Neural cell (in vitro differentiated cells): ENCODE data around the gene VGF.

Experiments
- EP300 ChIP-seq: fragments of 450-650 bp; conservative IDR thresholded peaks from 2 replicates; pipeline ENCODE4 v1.6.1; 2014; ENCODE audit warnings: antibody characterized with exemption, mild to moderate bottlenecking, moderate library complexity; ENCODE audit not compliant: poor library complexity, severe bottlenecking
- EZH2 ChIP-seq: fragments of 200-600, 300-800 bp; shearing (Covaris generic), sonication (generic); IDR thresholded peaks from 2 replicates; pipeline ENCODE4 v1.6.1; 2014; ENCODE audit warnings: antibody characterized with exemption, low read length, borderline replicate concordance, mild to moderate bottlenecking; ENCODE audit not compliant: insufficient read depth, poor library complexity, severe bottlenecking
- MXI1 ChIP-seq: fragments of 450-650 bp; conservative IDR thresholded peaks from 2 replicates; pipeline ENCODE4 v1.6.1; 2014; ENCODE audit warnings: antibody characterized with exemption, mild to moderate bottlenecking; ENCODE audit not compliant: poor library complexity, severe bottlenecking
- POLR2AphosphoS5 ChIP-seq: IDR thresholded peaks from 2 replicates; pipeline ENCODE4 v1.6.1; 2012
- RAD21 ChIP-seq: fragments of 450-650 bp; conservative IDR thresholded peaks from 2 replicates; pipeline ENCODE4 v1.6.1; 2014; ENCODE audit warnings: antibody characterized with exemption, mild to moderate bottlenecking, moderate library complexity
- TAF1 ChIP-seq: IDR thresholded peaks from 2 replicates; pipeline ENCODE4 v1.6.1; 2012; ENCODE audit warnings: low read depth
- TF ChIP-seq, protein P1 (sequence below): fragments of 450-650 bp; IDR thresholded peaks from 2 replicates; pipeline ENCODE4 v1.5.1; 2014; ENCODE audit warnings: antibody characterized with exemption, mild to moderate bottlenecking, moderate library complexity; ENCODE audit not compliant: poor library complexity, severe bottlenecking
- TF ChIP-seq, protein P2 (sequence below): IDR thresholded peaks from 2 replicates; pipeline ENCODE4 v1.6.1; 2012; ENCODE audit warnings: borderline replicate concordance

DNA sequence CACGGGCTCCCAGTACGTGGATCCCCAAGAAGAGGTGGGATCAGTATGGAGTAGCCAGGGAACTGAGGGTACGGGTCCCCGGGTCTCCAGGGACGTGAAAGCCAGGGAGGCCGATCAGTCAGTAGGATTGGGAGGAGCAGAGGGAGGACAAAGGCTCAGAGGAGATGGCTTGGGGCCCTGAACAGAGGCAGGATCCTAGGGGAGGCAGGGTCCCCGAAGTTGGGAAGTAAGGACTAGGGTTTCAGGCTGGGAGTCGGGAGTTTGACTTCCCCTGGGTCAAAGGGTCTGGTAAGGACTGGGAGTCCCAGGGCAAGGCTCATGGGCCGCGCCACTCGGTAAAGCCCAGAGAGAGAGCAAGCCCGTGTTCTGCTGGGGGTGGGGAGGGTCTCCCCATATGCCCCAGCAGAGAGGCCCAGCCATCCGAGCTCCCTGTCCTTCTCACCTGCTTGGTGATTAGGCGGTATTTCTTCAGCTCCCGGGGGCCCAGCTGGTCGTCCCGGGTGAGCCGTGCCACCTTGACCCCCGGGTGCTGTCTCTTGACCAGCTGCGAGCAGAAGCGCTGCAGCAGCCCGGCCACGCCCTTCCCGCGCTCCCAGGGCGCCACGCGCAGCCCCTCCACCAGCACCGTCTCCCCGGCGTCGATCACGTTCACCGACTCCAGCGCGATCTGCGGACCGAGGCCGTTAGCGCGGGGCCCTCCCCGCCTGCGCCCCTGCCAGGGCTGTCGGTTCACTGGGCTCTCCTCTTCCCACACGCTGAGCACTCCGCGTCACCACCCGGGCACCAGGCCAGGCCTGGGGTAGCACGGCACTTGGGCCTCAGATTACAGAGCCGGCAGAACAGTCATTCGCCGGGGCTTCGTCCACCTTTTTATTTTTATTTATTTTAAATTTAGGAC lies 7.7 kb upstream of the VGF start:
- TF ChIP-seq, protein P1, sequence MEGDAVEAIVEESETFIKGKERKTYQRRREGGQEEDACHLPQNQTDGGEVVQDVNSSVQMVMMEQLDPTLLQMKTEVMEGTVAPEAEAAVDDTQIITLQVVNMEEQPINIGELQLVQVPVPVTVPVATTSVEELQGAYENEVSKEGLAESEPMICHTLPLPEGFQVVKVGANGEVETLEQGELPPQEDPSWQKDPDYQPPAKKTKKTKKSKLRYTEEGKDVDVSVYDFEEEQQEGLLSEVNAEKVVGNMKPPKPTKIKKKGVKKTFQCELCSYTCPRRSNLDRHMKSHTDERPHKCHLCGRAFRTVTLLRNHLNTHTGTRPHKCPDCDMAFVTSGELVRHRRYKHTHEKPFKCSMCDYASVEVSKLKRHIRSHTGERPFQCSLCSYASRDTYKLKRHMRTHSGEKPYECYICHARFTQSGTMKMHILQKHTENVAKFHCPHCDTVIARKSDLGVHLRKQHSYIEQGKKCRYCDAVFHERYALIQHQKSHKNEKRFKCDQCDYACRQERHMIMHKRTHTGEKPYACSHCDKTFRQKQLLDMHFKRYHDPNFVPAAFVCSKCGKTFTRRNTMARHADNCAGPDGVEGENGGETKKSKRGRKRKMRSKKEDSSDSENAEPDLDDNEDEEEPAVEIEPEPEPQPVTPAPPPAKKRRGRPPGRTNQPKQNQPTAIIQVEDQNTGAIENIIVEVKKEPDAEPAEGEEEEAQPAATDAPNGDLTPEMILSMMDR: no peak
- TF ChIP-seq RAD21 (no peak), EP300 (no peak), MXI1 (no peak), EZH2 (no peak), TAF1 (no peak), POLR2AphosphoS5 (no peak)
- TF ChIP-seq, protein P2, sequence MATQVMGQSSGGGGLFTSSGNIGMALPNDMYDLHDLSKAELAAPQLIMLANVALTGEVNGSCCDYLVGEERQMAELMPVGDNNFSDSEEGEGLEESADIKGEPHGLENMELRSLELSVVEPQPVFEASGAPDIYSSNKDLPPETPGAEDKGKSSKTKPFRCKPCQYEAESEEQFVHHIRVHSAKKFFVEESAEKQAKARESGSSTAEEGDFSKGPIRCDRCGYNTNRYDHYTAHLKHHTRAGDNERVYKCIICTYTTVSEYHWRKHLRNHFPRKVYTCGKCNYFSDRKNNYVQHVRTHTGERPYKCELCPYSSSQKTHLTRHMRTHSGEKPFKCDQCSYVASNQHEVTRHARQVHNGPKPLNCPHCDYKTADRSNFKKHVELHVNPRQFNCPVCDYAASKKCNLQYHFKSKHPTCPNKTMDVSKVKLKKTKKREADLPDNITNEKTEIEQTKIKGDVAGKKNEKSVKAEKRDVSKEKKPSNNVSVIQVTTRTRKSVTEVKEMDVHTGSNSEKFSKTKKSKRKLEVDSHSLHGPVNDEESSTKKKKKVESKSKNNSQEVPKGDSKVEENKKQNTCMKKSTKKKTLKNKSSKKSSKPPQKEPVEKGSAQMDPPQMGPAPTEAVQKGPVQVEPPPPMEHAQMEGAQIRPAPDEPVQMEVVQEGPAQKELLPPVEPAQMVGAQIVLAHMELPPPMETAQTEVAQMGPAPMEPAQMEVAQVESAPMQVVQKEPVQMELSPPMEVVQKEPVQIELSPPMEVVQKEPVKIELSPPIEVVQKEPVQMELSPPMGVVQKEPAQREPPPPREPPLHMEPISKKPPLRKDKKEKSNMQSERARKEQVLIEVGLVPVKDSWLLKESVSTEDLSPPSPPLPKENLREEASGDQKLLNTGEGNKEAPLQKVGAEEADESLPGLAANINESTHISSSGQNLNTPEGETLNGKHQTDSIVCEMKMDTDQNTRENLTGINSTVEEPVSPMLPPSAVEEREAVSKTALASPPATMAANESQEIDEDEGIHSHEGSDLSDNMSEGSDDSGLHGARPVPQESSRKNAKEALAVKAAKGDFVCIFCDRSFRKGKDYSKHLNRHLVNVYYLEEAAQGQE: no peak
